HG03571 (cell line): ENCODE data around the gene ARPC4.

ENCODE experiments used
- ATAC-seq: cut with Tn5 transposase; IDR thresholded peaks from one replicate; pipeline ENCODE4 v1.9.1; 2021; ENCODE audit not compliant: unreplicated experiment

The ARPC4 gene

DNA sequence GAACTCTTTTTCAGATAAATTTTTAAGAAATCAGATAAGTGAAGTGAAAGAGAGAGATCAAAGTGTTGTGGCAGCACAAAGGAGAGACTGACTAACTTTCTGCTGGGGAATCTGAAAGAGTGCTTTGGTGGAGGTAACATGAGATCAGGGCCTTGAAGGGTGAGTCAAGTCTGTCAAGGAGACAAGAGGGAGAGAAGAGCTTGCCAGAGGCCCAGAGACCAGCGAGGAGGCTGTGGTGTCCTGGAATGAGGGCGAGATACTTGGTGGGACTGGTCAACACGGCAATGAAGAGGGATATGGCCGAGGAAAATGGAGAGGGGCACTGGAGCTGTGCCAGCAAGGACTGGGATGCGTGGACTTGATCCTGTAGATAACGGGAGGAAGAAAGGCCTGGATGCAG, 5.2 kb upstream of the ARPC4 start:
- ATAC-seq = no peak

DNA sequence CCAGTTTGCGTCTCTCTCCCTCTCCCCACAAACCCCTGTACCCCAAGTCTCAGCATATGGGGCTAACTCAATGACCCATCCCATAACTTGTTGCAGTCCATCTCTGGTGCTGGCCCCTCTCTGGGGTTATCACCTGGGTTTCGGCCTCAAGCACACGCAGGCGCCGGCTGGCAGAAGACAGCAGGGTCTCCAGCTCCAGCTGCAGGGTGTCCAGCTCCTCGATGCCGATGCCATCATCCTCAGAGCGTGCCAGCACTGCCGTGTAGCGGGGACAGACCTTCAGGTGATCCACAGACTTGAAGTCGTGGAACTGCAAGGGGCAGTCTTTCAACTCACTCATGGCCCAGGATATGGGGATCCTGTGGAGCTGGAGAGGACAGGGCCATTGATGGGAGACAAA, 1.8 kb upstream of the ARPC4 start:
- ATAC-seq = no peak

DNA sequence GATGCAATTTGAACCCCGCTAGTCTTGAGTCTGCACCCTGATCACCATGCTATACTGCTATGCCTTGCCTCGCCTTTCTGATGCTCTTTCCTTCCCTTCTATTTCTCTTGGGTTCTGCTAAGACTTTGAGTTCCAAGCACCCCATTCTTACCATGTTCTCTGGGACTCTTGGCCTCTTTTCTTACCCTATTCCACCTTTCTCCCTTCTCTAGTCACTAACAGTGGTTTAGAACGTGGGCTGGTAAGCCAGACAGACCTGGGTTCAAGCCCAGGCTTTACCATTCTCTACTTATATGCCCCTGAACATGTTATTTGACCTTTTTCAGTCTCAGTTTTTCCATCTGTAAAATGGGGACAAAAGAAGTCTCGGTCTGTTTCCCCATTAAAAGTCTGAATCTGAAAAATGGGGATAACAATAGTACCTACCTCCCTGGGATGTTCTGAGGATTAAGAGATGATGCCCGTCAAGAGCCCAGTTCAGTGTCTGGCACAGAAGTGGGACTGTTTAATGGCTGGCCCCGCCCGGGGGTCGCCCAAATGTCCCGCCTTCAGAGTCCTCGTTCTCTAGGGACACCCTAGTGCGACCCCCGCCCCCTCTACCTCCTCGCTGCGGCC, 985 bp upstream of the ARPC4 start:
- ATAC-seq = no peak

DNA sequence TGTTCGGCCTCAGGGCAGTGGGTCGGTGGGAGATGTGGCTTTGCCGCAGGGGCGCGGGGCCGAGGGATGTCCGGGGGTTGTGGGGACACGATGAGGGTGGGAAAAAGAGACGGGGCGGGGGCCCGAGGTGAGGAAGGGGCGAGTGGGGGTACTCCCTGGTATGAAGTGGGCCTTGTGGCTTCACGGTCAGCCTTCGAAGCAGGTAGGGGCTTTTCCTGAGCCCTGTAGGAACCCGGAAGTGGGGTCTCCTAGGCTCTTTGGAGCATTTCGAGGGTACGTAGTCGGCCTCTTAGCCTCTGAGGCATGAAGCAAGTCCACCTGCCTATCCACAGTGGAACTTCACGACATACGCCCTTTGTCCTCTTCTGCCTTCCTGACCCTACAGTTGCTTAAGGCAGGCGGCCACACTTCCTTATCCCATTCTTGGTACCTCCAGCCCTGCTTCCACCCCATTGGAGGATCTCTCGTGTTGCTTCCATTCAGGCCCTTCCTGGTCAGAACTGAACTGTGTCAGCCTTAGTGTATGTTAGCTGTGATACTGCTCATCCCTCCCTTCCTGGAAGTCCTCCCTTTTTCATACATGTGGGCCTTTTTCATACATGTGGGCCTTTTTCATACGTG, 389 bp downstream of the ARPC4 start:
- peak; percentile 1 for ATAC-seq

DNA sequence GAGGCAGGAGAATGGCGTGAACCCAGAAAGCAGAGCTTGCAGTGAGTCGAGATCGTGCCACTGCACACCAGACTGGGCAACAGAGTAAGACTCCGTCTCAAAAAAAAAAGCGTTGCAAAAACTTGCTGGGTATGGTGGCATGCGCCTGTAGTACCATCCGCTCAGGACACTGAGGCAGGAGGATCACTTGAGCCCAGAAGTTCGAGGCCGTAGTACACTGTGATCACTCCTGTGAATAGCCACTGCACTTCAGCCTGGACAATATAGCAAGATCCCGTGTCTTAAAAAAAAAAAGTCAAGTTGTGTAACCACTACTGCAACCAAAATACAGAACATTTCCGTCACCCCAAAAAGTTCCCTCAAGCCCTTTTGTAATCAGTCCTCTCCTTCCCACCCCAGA, 1.5 kb downstream of the ARPC4 start:
- no peak for ATAC-seq

DNA sequence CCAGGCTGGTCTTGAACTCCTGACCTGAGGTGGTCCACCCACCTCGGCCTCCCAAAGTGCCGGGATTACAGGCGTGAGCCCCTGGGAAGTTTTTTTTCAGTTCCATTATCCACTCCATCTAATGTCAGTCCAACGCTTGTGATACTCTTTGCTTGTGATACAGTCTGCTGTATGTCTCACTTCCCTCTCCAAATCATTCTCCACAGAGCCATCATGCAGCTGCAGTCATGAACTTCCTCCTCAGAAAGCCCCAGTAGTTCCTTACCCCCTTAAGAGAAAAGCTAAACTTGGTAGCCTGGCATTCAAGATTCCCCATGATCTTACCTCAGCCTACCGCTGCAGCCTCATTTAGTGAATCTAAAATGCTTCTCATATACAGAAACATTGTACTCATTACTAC, 2.3 kb downstream of the ARPC4 start:
- no peak for ATAC-seq

DNA sequence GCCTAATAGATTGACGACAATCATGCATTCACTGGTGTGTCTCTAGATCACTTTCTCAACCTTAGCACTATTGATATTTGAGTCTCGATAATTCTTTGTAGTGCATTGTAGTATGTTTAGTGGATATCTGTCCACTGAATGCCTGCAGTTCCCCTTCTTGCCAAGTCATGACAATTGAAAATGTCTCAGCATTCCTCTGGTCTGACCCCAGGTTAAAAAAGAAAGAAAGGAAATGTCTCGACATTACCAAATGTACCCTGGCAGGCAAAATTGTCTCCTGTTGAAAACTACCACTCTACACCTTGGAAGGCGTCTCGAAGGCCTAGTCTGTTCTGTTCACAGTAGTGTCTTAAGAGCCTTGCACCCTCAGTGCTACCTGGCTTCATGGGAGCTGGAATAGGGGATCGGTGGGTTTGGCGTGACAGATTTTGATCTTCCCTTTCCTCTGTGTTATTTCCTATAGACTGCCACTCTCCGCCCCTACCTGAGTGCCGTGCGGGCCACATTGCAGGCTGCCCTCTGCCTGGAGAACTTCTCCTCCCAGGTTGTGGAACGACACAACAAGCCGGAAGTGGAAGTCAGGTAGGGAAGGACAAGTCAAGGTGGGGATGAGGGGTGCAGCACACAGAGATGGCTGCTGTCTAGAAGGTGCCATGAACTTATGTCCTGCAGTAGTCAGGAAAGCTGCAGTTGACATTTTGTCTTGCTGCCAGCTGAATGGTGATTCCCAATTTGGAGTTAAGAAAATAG, 4.5 kb downstream of the ARPC4 start:
- no peak for ATAC-seq

DNA sequence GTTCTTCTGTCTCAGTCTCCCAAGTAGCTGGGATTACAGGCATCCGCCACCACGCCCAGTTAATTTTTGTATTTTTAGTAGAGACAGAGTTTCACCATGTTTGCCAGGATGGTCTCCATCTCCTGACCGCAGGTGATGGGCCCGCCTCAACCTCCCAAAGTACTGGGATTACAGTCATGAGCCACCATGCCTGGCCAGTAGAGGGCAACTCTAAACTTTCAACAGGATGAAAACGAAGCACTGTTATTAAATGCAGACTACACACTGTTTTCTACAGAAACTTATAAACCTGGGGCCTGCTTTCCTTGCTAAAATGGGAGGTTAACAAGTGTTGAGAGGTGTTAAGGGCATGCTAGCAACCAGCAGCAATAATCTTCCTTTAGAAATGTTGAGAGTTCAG, 7.6 kb downstream of the ARPC4 start:
- no peak for ATAC-seq

DNA sequence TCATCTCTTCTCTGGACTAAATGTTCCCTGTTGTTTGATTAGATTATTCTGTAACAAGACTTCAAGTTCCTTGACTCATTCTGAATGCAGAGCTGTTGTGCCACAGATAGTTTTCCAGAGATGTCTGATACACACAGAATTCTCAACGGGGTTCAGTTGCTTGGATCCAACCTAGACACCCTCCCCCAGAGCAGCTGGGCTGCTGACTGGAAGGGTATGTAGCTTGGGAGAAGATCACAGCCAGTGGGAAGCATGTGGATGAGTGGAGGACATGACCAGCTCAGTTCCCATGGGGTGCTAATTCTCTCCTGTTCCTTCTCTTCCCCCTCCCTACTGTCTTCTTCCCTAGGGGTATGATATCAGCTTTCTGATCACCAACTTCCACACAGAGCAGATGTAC, 10.6 kb downstream of the ARPC4 start:
- ATAC-seq = no peak

DNA sequence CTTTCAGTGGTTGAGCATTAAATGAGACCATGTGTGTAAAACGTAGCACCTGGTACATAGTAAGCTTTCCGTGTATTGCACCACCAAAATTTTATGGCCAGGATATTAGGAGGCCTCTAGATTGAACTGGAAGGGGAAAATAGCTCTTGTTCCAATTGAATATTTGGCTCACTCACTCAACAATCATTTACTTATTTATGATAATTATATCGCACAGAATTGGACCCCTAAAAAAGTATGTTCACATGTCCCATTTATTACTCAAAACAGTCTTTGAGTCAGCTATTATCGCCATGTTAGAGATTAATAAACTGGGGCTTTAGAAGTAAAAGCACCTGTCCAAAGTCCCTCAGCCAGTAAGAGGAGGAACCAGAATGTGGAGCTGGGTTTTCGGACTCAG, 12.1 kb downstream of the ARPC4 start:
- no peak for ATAC-seq

DNA sequence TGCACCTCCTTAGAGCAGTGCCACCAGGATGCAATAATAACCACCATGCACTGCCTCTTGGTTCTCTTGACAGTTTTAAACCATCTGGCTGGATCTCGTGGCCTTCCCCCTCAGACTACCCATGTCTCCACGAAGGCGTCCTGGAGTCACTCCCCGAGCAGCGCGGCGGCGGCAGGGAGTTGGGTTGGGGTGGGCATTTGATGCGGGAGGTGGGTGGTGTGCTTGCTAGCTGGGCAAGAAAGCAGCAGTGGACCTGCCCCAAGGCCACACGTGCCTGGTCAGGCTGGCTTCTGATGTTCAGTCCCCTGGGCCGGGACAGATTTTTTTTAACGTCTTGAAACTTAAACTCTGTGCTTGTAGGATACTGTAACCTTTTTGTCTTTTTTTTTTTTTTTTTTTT, 13.3 kb downstream of the ARPC4 start:
- ATAC-seq = no peak

DNA sequence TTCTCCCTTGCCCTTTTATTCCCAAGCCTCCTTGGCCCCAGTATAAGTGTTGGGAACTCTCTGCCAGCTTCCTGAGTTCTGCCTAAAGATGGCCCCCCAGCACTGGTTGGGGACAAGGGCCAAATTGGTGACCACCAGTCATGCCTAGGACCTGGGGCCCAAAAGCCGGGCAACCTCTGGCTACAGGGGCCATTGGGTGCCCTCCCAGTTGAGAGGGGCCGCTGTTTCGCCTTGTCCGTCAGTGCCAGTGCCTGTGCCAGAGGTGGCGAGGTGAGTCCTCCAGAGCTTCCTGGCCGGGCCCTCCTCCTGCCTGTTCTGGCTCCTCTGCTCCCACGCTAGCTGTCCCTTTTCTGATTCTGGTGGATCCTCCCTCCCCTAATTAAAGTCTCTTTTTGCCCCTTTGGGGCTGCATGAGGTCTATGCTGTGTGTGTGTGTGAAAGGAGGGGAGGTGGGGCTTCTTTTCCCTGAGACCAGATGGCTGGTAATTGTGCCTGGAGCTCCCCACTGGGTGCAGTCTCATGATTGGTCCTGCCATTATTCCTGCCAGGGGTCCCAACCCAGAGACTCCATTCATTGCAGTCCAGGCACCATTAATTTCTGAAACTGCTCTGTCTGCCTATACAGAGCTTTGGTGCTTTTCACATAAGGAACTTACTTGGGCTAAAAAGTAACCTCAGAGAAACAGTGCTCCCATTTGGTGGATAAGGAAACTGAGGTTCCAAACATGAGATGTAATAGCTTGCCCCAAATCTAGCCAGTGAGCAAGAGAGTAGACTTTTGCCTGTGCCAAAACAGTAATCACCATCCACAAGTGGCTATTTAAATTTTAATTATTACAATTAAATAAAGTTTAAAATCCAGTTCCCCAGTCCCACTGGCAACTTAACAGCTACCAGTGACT, 14.1 kb downstream of the ARPC4 start:
- no peak for ATAC-seq

DNA sequence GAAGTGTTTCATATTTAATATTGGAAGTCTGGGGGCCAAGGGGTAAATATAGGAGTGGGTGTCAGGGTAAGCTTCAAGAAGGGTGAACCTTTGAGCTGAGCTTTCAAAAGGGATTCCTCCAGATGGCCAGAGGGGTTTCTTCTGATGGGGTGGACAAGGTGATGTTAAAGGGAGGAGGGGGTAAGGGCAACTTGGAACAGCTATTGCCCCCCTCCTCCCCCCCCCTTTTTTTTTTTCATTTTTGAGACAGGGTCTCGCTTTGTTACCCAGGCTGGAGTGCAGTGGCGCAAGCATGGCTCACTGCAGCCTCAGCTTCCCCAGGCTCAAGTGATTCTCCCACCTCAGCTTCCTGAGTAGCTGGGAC, 15.1 kb downstream of the ARPC4 start:
- no peak for ATAC-seq

DNA sequence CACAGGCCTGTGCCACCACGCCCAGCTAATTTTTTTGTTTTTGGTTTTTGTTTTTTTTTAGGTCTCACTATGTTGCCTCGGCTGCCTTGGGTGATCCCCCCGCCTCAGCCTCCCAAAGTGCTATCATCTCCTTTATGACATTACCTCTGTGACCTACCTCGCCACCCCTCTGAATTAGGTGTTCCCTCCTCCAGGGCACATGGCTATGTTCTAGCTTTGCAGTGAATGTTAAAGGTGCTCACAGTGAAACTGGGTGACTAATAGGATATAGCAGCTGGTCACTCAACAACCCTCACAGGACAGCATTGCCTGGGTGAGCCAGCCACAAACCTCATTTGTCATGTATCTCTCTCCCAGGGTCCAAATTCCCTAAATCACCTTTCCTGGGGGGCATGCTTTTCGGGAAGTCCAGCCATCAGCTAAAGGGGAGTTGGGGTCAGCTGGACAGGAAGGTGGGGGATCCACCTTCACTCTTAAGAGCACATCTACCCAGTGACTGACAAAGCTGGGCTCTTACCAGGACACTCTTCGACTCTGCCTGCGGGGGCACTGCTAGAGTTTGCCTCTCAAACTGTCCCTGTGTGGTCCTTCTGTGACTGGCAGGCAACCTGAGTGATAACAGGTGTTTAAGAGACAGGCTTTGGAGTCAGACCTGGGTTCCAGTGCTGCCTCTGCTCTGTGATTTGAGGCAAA, 15.6 kb downstream of the ARPC4 start:
- ATAC-seq = no peak

DNA sequence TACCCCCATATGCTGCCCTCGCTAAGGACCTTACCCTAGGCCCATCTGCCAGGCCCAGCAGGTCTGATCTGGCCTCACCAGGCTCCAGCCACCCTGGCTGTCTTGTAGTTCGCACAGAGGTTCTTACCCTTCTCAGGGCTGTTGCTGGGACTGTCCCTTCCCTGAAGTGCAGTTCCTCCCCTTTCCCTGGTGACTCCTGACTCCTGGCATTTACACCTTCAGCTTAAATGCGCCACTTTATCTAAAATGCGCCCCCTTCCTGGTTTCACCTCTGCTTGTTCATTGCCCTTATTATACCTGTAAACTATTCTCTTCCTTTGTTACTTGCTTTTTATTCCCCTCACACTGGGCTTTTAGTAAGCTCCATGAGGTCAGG, 16.3 kb downstream of the ARPC4 start:
- no peak for ATAC-seq

DNA sequence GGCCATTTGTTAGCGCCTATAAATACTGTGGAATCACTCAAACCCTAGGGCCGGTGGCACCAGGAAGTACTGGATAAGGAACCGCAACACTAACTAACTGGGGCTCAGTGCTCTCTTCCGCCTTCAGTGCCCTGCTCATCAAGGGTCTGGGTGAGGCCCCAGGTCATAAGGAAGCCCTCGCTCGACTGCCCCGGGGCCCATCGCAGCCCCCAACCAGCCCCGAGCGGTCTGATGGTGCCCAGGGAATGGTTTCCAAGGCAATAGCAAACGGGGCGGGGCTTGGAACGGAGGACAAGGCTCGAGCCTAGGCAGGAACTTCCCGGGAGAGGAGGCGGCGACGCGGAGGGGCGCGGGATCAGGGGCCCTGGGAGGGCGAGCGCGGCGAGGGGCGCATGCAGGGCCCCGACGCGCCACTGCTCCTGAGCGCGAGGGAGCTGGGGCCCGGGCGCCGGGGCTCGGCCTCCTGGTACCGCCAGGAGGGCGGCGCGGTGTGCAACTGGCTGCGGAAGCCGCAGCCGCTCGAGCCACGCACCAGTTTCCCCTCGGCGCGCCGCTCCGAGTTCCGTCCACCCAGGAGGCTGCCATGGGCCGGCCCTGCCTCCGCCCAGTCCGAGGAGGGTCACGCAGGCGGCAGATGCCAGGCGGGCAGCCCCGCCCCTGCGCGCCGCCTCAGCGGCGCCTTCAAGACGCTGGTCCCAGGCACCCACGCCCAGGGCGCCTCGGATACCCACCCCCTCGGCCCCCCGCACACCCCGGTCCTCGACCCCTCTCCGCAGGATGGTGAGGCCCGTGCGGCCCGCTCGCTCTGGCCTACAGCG, 16.9 kb downstream of the ARPC4 start, which contains the start of gene TTLL3:
Gene TTLL3 (plus strand): TSS at position 648 of the 818 bp plus-strand sequence. CDS start 400 bp downstream, outside the sequence.
- peak; percentile 44 for ATAC-seq

DNA sequence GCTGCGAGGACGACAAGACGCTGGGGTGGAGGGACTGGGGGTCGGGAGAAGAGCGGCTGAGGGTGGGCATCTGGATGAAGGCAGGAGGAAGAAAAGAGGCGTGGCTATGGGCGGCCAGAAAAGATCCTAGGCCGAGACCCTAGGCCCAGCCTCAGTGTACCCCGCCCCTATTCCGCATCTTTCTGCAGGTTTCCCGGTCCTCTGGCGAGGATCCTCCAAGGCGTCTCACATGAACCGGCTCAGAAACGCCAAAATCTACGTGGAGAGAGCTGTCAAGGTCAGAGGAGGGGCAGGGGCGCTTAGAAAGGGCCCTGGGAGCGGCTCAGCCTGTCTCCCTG, 17.5 kb downstream of the ARPC4 start:
- ATAC-seq = no peak

DNA sequence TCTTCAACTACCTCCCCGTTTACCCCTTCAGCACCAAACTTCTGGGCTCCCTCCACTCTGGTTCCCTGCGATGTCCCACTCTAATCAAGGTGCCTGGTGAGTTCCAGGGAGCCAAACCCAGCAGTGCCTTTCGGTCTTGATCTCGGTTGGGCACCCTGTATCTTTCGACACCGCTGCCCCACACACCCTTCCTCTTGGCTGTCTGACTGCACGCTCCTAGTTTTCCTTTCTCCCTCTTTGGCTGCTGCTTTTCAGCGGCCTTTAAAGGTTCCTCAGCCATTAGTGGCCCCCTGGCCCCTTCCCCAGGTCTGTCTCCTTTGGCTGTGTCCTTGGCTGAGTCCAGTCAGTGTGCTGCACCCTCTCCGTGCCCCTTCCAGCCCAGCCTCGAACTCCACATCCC, 18.0 kb downstream of the ARPC4 start:
- no peak for ATAC-seq

DNA sequence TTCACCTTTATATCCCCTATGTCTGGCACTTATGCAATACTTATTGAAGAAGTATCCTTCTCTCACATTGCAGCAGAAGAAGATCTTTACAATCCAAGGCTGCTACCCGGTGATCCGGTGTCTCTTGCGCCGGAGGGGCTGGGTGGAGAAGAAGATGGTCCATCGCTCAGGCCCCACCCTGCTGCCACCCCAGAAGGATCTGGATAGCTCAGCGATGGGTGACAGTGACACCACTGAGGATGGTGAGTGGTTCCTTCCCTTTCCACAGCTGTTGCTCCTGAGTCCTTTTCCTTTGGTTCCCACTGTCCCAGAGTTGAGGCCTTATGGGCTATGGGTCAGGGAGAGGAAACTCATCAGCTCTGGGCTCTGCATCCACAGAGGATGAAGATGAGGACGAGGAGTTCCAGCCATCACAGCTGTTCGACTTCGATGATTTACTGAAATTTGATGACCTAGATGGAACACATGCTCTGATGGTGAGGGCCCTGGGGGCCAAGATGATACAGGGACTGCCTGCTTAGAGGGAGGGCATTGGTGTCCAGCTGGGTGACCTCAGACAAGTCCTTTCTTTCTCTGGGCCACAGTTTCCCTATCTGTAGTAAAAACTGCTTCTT, 20.1 kb downstream of the ARPC4 start:
- no peak for ATAC-seq

DNA sequence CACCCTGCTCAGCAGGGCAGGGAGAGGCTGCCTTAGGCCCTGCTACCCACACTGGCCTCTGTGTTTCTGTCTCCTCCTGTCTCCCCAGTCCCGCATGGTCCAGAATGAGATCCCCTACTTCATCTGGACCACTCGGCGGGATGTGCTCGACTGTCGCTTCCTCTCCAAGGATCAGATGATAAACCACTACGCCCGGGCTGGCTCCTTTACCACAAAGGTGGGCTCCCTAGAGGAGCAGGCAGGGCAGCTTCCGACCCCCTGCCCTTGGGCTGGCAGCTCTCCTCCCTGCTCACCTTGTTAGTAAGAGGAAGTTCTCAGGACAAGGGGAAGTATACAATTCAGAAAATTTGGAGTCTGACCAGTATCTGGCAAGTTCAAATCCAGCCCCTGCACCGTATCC, 23.1 kb downstream of the ARPC4 start:
- no peak for ATAC-seq
